Stimulated activated CD8-positive, alpha-beta memory T cell treated with anti-CD3 and anti-CD28 coated beads, Interleukin-4, amount 100 ng/mL, for 24 hours (primary cell): ENCODE results near the gene HK3.

ENCODE experiments used
- DNase-seq: peaks from one replicate; pipeline ENCODE4 v3.0.0-alpha.2; 2020; ENCODE audit warnings: low read depth

Gene HK3

GRCh38 chr5:176848651-176849050 is 50.5 kb downstream of the HK3 start:
- DNase-seq = no peak

- DNase-seq = no peak
Measured at GRCh38 chr5:176847726-176848290, 51.3 kb downstream of the HK3 start.

- DNase-seq = no peak
Measured at GRCh38 chr5:176847148-176847547, 52.0 kb downstream of the HK3 start.

- peak; percentile 4 for DNase-seq
Measured at GRCh38 chr5:176846335-176847140, 52.6 kb downstream of the HK3 start.

- no peak for DNase-seq
Measured at GRCh38 chr5:176845392-176845713, 53.8 kb downstream of the HK3 start.

- DNase-seq = no peak
Measured at GRCh38 chr5:176844706-176845391, 54.3 kb downstream of the HK3 start.

GRCh38 chr5:176844281-176844680 is 54.9 kb downstream of the HK3 start:
- no peak for DNase-seq

GRCh38 chr5:176843673-176844072 is 55.5 kb downstream of the HK3 start:
- DNase-seq = no peak

GRCh38 chr5:176837707-176838115 is 61.4 kb downstream of the HK3 start:
- peak; percentile 72 for DNase-seq

- no peak for DNase-seq
Measured at GRCh38 chr5:176836811-176837706, 62.1 kb downstream of the HK3 start.

- no peak for DNase-seq
Measured at GRCh38 chr5:176835918-176836317, 63.2 kb downstream of the HK3 start.

- no peak for DNase-seq
Measured at GRCh38 chr5:176833286-176833685, 65.9 kb downstream of the HK3 start.

GRCh38 chr5:176832162-176832561 is 67.0 kb downstream of the HK3 start:
- DNase-seq = no peak

- no peak for DNase-seq
Measured at GRCh38 chr5:176831425-176831824, 67.7 kb downstream of the HK3 start.

GRCh38 chr5:176830995-176831423 is 68.1 kb downstream of the HK3 start:
- no peak for DNase-seq
